Activated CD8-positive, alpha-beta memory T cell treated with anti-CD3 and anti-CD28 coated beads, Interleukin-2, amount 50 U/mL, for 1 hour (primary cell): Measurements from ENCODE around the gene CYP27A1.

Experiments used
- DNase-seq: peaks from one replicate; pipeline ENCODE4 v3.0.0-alpha.2; 2020; ENCODE audit errors: extremely low read depth

CYP27A1 gene

DNA sequence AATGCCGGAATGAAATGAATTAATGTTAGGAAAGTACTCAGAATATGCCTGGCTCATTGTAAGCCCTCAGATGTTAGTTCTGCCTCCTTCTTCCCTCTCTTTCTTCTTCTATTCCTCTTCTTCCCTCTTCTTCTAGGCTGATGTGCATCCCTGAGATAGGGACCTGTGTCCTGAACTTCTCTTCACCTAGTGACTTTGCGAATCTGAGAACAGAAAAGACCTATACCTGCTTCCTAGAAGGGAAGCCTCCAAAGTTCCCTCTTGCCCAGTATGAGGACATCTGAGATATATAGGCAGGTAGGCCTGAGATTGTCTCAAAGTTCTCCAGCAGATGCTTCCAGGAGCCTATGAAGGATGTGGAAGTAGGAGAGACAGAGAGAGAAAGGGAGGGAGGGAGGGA, 8.1 kb upstream of the CYP27A1 start:
- DNase-seq, result no peak

DNA sequence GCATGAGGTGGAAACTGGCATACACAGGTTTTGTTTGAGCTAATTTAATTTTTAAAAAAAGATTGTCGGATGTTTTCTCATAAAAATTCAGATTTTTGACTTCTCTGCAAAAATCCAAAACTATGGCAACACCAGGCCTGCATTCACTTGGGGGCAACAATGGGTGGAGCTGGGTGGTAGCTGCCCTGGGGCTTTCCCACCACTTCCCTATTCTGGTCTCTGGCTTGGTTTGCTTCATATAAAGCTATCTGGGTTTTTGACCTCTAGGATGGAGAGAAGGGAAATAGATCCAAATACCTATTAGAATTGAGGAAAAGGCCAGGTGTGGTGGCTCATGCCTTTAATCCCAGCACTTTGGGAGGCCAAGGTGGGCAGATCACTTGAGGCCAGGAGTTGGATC, 5.5 kb upstream of the CYP27A1 start:
- DNase-seq, result no peak

DNA sequence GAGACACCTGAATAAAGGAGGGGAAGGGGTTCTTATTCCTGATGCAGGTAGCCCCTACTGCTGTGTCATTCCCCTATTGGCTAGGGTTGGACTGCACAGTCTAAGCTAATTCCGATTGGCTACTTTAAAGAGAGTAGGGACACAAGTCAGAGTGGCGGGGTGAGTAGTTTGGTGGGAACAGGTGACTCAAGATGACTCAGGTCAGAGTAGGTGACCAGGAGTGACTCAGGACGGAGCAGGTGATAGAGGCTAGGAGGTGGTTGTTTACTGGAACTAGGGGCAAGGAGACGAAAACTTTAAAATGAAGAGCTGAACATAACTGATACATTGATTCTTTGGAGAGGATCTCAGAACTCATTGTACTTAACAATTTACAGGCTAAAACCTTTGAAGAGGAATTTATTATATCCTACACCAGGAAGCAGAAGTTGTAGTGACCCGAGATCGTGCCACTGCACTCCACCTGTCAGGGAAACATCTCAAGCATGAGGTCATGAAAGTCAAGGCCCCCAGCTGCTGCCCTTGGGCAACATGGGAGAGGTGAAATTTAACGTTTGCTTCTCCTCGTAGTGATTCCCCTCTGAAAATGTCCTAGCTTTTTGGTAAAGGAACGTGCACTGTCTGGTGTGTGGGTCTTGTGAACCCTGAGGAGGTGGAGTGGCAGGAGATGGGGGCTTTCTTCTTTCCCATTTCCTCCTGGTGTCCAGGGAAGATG, 4.5 kb upstream of the CYP27A1 start:
- no peak for DNase-seq

DNA sequence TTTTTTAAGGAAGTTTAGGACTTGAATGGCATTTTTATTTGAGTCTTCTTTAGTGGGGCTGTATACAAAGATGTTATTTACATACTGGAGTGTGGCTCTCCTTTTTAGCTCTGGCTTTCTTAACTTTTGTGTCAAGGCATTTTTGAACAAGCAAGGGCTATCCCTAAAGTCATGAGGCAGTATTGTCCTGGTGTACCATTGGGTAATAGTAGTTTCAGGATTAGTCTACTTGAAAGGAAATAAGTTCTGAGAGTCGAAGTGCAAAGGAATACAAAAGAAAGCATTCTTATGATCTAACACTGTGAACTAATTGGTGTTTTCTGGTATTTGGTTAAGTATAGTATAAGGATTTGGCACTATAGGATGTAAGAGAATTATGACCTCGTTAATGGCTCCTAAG, 1.9 kb upstream of the CYP27A1 start:
- DNase-seq, result no peak

DNA sequence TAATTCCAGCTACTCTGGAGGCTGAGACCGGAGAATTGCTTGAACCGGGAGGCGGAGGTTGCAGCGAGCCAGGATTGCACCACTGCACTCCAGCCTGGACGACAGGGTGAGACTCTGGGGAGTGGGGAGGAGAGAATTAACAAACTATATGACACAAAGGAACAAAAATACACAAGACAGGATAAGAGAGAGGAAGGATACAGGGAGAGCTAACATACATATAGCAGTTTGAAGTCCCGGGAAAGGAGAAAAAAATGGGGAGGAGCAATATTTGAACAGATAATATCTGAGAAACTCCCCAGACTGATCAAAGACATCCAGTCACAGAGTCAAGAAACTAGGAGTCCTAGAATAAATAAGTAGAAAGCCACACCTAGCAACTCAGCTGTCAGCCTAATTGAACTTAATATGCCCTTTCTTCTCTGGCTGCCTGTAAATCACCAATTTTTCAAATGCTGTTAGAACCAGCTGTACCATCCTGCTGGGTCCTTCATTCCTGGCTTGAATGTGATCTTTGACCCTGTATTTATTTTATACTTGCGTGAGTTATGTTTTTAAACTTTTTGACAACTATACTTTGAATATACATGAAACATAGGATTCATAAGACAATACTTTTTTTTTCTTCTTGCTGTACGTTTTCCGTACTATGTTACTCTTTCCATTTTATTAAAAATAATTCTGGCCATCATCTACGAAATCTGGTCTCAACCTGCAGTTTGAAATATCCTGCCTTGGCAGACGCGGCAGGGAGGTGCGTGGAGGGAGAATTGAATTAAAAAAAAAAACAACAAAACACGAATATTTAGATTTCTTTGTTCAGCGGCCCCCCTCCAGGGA, 876 bp upstream of the CYP27A1 start:
- no peak for DNase-seq

DNA sequence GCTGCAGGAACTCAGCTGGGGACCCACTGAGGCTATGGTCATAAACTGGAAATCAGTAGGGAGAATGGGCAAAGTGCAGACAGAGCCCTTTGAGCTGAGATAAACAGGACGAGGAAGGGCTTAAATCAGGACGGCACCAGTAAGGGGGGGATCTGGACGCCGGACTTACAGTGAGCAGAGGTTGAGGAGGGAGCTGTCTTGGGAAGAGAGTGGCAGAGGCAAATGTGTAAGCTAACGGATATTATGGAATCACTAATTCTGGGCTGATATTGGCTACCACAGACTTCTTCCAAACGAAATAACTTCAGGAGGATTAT, 539 bp downstream of the CYP27A1 start:
- DNase-seq, result no peak

DNA sequence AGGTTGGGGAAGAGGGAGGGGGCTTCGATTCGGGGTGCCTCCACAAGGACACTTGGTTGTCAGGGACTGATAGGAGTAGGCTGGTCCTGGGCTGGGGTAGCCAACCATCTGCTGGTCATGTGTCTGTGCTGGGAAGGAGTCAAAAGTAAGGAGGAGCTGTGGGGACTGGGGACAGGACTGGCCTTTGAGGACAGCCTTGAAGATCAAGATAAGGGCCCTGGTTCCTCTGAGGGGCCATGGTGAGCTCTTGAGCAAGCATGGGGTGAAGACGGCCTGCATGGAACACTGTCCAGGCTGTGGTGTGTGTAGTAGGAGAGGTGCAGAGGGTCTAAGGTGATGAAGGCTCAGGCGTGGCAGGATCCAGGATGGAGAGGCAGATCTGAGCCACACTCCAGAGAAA, 1.7 kb downstream of the CYP27A1 start:
- no peak for DNase-seq

DNA sequence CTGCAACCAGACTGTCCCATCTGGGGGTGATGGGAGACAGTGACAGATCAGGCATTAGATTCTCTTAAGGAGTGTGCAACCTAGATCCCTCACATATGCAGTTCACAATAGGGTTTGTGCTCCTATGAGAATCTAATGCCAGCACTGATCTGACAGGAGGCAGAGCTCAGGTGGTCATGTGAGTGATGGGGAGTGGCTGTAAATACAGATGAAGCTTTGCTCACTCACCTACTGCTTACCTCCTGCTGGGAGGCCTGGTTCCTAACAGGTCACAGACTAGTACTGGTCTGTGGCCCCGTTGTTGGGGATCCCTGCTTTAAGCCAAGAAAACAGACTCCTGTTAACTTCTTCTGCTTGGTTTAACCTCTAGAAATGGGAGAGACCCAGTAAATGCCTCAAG, 3.2 kb downstream of the CYP27A1 start:
- no peak for DNase-seq

DNA sequence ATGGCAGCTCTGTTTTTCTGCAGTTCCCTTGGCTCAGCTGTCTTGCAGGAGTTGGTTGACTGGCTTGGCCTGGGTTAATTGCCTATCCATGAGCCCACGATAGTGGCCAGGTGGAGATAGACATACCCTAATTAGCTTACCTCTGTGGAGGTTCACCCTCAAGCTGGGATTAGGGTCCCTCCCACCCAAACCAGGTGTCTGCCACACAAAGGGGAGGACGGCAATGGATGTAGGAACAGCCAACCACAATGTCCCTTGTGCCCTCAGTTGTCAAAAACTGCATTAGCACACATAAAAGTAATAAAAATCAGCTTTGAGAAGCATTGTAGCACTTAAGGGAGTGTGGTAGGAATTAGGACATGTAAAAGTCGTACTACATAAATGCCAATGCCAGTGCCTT, 4.2 kb downstream of the CYP27A1 start:
- DNase-seq, result no peak

DNA sequence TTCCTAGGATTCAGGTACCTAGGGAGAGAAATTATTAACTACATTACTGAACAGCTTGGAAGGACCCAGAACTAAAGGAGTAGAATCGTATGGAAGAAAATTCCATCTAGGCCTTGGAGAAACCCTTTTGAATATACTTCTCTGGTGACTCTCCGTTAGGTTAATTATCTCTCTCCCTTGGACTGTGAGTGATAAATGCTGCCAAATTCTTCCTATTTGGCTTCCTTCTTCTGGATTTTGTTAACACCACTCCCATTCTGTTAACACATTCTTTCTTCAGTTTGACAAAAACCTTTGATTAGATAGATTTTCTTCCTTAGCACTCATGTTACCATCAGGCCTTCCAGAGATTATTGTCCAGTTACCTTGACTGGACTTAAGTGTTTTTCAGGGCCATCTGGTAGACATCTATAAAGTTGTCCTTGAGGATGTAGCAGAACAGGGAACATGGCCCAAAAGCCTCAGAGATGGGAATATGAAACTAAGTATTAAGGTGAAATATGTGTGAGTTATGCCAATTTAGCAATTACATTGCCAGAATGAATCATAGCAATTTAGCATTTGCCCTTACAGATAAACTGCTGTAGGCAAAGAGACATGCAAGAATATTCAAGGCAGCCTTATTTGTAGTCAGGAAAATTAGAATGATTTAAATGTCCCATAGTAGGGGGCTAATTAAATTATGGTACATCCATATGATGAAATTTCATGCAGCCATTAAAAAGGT, 6.7 kb downstream of the CYP27A1 start:
- no peak for DNase-seq

DNA sequence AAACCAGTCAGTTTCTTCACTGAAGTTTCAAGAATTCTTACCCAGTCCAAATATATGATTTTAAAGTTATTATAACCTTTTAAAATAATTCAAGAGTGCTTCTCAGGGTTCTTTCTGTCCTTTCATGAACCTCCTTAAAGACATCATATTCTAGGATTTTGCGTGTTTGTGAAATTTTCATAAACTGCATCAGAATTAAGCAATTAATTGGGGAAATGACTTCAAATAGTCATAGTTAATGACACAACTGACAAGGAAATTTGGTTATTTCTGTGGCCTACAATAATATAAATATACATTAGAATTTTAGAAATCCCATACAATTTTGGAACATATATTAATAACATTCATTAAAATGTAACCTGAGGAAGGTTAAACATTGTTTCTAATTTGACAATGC, 10.5 kb downstream of the CYP27A1 start:
- DNase-seq, result no peak

DNA sequence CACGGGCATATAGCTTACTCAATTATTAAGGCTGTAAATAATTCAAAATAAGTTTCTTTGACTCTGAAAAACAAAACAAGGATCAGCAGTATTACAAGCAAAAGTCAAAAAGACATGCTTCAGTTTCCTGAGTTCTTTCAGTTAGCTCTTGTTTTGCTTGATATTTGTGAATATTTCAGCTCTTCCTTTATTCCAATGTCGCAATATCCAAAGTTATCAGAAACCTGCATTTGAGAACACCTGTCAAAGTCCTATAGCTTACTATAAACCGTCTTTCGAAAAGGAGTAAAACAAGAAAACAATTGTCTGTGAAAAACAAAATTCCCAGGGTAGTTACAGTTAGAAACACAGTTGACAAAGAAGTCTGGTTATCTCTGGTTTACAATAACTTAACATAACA, 14.7 kb downstream of the CYP27A1 start:
- DNase-seq, result no peak

DNA sequence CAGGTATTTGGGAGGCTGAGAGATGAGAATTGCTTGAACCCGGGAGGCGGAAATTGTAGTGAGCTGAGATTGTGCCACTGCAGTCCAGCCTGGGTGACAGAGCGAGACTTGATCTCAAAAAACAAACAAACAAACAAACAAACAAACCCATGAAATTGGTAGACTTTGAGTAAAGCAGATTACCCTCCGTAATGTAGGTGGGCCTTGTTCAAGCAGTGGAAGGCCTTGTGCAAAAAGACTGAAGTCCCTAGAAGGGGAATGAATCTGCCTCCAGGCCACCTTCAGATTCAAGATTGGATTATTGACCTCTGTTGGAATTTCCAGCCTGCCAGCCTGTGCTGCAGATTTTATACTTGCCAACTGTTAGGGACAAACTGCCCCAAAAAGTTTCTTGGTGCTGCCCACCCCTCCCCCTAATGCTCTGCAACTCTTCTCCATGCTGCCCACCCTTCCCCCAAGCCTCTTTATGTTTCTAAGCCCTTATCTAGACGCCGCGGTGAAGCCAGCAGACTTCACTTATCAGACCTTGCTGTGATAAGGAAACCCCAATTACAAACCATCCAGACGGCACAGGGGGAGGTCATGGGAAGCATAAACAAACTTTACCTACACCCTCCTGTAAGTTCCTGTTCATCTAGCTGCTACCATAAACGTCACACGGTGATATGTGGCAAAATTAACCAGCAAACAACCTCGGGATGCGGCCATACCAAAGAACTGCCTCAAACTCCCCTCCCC, 17.0 kb downstream of the CYP27A1 start:
- no peak for DNase-seq

DNA sequence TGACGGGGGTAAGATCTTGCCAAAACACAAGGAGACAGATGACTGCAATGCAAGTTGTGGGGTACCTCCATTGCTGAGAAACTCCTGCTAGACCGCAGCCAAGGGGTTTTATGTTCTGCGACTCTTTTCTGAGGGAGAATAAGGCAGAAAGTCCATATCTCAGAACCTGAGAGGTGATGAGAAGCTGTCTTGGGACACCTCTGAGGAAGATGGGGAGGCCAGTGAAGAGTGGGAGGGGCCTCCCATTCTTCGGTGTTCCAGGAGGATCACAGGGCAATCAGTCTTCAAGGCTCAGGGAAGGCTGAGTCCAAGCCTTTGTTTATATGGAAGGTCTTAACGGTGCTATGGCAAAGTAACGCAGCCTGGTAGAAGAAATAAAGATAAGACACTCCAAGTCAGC, 18.0 kb downstream of the CYP27A1 start:
- no peak for DNase-seq

DNA sequence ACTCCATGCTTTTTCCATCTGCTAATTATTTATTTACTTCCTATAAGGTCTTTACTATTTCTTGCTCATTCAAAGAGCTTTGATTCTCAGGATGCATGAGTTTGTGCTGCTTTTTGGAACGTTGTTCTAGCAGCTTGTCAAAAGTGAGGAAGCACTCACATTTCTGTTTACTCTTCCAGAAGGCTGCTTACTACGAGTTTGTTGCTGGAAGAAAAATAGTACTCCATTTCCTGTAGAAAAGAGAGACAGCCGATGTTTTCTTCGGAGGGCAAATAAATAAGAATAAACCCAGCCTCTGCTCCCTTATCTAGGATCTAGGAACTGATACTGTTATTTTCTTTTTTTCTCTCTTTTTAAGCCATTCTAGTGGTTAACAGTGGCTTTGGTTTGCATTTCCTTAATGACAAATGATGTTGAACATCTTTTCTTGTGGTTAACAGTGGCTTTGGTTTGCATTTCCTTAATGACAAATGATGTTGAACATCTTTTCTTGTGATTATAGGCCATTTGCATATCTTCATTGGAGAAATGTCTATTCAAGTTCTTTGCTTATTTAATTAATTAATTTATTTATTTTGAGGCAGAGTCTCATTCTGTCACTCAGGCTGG, 20.5 kb downstream of the CYP27A1 start:
- DNase-seq, result no peak

DNA sequence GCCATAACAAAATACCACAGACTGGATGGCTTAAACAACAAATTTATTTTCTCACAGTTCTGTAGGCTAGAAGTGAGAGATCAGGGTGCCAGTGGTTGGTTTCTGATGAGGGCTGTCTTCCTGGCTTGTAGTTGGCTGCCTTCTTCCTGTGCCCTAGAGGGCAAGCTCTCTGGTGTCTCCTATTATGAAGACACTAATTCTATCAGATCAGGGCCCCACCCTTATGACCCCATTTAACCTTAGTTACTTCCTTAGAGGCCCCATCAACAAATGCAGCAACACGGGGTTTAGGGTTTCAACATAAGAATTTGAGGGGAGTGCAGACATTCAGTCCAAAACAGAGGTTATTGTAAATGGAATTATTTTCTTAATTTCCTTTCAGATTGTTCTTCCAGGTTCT, 22.9 kb downstream of the CYP27A1 start:
- DNase-seq, result no peak

DNA sequence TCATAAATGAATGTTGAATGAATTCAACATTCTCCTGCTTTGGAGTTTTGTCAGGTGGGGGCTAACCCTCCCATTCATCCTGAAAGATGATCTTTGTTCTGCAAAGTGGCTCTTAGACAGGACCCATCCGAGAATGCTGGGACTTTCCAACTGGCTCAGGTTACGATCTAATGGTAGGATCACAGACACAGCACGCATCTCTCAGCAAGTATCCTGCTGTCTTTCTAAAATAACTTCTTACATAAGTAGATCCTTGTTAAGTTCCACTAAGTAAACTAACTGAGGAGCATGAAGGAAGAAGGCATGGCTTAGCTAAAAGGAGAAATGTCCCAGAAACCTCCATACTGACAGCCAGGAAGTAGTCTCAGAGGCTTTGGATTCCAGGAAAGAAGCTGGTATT, 23.7 kb downstream of the CYP27A1 start:
- no peak for DNase-seq

DNA sequence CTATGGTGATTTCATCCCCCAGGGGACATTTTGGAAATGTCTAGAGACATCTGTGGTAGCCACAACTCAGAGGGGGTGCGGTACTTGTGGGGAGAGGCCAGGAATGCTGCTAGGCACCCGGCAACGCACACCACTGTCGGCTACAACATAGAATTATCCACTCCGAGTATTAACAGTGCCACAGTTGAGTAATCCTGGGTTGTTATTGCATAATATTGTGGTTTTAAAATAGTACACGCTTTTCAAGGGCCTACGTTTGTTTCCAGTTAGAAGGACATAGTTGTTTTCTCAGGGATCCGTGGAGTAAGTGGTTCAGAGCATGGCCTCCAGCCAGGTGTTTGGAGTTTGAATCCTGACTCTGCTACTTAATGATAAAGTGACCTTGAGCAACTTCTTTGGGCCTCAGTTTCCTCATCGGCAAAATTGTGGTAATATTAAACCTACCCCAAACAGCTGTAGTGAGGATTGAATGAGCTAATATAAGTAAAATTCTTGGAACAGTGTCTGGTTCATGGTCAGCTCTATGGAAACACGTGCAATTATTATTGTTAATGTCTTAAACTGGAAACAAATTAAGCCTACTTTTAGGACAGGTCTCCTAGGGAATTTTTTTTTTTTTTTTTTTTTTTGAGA, 24.5 kb downstream of the CYP27A1 start:
- DNase-seq, result no peak

DNA sequence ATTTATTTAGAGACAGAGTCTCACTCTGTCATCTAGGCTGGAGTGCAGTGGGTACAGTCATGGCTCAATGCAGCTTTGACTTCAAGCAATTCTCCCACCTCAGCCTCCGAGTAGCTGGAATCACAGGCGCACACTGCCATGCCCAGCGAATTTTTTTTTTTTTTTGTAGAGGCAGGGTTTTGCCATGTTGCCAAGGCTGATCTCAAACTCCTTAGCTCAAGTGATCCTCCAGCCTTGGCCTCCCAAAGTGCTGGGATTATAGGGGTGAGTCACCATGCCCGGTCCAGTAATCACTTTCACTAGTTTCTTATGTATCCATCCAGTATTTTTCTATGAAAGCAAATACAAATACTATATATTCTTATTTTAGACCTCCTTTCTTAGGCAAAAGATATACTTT, 25.7 kb downstream of the CYP27A1 start:
- no peak for DNase-seq

DNA sequence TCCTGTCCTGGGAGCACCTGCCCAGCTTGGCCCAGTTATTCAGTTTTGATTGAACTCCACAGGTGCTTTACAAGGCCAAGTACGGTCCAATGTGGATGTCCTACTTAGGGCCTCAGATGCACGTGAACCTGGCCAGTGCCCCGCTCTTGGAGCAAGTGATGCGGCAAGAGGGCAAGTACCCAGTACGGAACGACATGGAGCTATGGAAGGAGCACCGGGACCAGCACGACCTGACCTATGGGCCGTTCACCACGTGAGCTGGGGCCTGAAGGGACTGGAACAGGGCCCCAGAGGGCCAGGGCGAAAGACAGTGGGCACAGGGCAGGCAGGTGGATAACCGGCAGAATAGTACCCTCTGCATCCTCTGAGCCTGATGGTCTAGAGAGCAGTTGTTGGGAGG, 27.6 kb downstream of the CYP27A1 start:
- DNase-seq, result no peak

DNA sequence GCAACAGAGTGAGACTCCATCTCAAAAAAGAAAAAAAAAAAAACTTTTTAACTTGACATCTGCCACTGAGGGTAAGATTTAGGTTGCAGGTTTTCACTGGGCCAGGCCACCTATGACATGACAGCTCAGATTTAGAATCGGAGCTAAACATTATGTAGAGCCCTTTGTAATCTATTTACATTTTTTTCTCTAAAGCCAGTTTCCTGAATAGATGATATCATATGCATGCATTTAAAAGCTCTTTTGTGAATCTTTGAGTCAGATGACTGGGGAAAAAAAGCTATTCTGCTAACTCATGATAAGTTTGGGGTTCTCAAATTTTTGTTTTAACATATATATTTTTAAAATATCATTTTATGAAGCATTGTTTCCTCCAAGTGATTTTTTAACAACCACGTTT, 28.3 kb downstream of the CYP27A1 start:
- DNase-seq, result no peak
